Naive thymus-derived CD4-positive, alpha-beta T cell (primary cell): Measurements from ENCODE around the gene GINS2. TPM values are rescaled to one million over a fixed set of nuclear protein-coding genes. Genes with fewer than 3 reads are reported as not detected.

Experiments
- ATAC-seq: fragments of 150-1000 bp; cut with Tn5 transposase; 2 replicates; pipeline ENCODE4 v1.10.0; 2021; ENCODE audit warnings: mild to moderate bottlenecking, moderate library complexity
- CTCF ChIA-PET: fragments of 350-600 bp; sonication (Branson Sonifier 250); formaldehyde crosslinking; loops from one replicate; lab custom pipeline; 2021; ENCODE audit warnings: antibody characterized with exemption; lab: Charles Lee
- POLR2A ChIA-PET: fragments of 350-600 bp; sonication (Branson Sonifier 250); formaldehyde crosslinking; loops from one replicate; lab custom pipeline; 2021; ENCODE audit warnings: antibody characterized with exemption, inconsistent platforms; lab: Charles Lee
- DNase-seq, 9 donors: peaks; one replicate each; pipeline versions ENCODE4 v3.0.0 to v3.0.0-alpha.2; 2020 to 2022; ENCODE audit warnings: mixed read lengths in 1 of 9
- H3K27ac ChIP-seq: one replicate; pipeline ENCODE4 v1.7.0; 2013; ENCODE audit warnings: mild to moderate bottlenecking, low read depth, low read length, moderate library complexity
- H3K27me3 ChIP-seq, 2 donors: one replicate each; pipeline ENCODE4 v1.7.0; 2013; ENCODE audit warnings: low read length in 2 of 2, mild to moderate bottlenecking in 2 of 2, moderate library complexity in 2 of 2; ENCODE audit not compliant: control insufficient read depth in 2 of 2, insufficient read depth in 2 of 2
- H3K36me3 ChIP-seq, 3 experiments: 1 replicate in 2 of 3; 2 replicates in 1 of 3; pipeline ENCODE4 v1.7.0; 2013; ENCODE audit warnings: low read length in 3 of 3, mild to moderate bottlenecking in 3 of 3, moderate library complexity in 1 of 3; ENCODE audit not compliant: insufficient read depth in 3 of 3, control insufficient read depth in 2 of 3
- H3K4me1 ChIP-seq, 2 donors: one replicate each; pipeline ENCODE4 v1.7.0; 2013; ENCODE audit warnings: low read length in 2 of 2, mild to moderate bottlenecking in 2 of 2, moderate library complexity in 1 of 2; ENCODE audit not compliant: control insufficient read depth in 2 of 2, insufficient read depth in 2 of 2
- H3K4me3 ChIP-seq: 2 replicates; pipeline ENCODE4 v1.7.0; 2013; ENCODE audit warnings: mild to moderate bottlenecking, low read length
- H3K9me3 ChIP-seq, 3 experiments: 1 replicate in 2 of 3; 2 replicates in 1 of 3; pipeline ENCODE4 v1.7.0; 2013; ENCODE audit warnings: low read length in 3 of 3; ENCODE audit not compliant: control insufficient read depth in 2 of 3
- H3K27ac Mint-ChIP-seq, 9 donors: one replicate each; pipeline ENCODE4 v1.8.0; 2020 to 2022; ENCODE audit warnings: mixed read lengths in 9 of 9, mild to moderate bottlenecking in 8 of 9, moderate library complexity in 5 of 9, inconsistent platforms in 2 of 9
- H3K27me3 Mint-ChIP-seq, 5 donors: one replicate each; pipeline ENCODE4 v1.8.0; 2021 to 2022; ENCODE audit warnings: mixed read lengths in 5 of 5, mild to moderate bottlenecking in 1 of 5
- H3K36me3 Mint-ChIP-seq, 5 donors: one replicate each; pipeline ENCODE4 v1.8.0; 2020 to 2022; ENCODE audit warnings: mixed read lengths in 5 of 5, mild to moderate bottlenecking in 3 of 5, inconsistent platforms in 1 of 5
- H3K4me1 Mint-ChIP-seq, 7 donors: one replicate each; pipeline ENCODE4 v1.8.0; 2020 to 2022; ENCODE audit warnings: mixed read lengths in 7 of 7, mild to moderate bottlenecking in 3 of 7, inconsistent platforms in 1 of 7
- H3K4me3 Mint-ChIP-seq, 10 donors: one replicate each; pipeline ENCODE4 v1.8.0; 2020 to 2022; ENCODE audit warnings: mild to moderate bottlenecking in 10 of 10, mixed read lengths in 10 of 10, moderate library complexity in 6 of 10, inconsistent platforms in 2 of 10
- H3K9me3 Mint-ChIP-seq, 11 donors: one replicate each; pipeline ENCODE4 v1.8.0; 2020 to 2022; ENCODE audit warnings: mixed read lengths in 11 of 11, mild to moderate bottlenecking in 4 of 11, inconsistent platforms in 1 of 11, moderate library complexity in 1 of 11
- intact Hi-C, 2 donors: fragments of 100-400 bp; cut with micrococcal nuclease; formaldehyde crosslinking; loops; one replicate each; pipeline ENCODE4 v1.15.1; 2023
- polyA plus RNA-seq, 2 donors: library from polyadenylated mRNA; unstranded; fragments of 300-500 nt; fragmentation: Illumina TruSeq; gene quantifications; one replicate each; pipeline ENCODE4 v1.2.3, GENCODE V29; 2021
- total RNA-seq, 6 experiments: library from RNA in 5 of 6; stranded (reverse) in 5 of 6; gene quantifications; 1 replicate in 5 of 6; 2 replicates in 1 of 6; pipeline ENCODE4 v1.2.3 and lab custom pipeline; 2021 to 2026

The GINS2 gene
- total and polyA plus RNA-seq, 7 experiments from 2014 or later, result 1.0 to 43.6 (median 1.9) TPM

- ChIA-PET POLR2A (no interaction called here), CTCF (no interaction called here)
- no peak for DNase-seq
These were observed 44.5 kb upstream of the GINS2 start for GRCh38 chr16:85733155-85733838.

GRCh38 chr16:85731179-85731578 is 42.4 kb upstream of the GINS2 start:
- no peaks in the 10 kb centered on the region for H3K27me3 ChIP-seq
- ATAC-seq (no peak), DNase-seq (no peak)
- H3K36me3 Mint-ChIP-seq, result peaks cover 0 to 8% (median under 1%) of the 10 kb centered on the region in 5 donors
- H3K27ac ChIP-seq, result no peak overlapping the region
- H3K9me3 ChIP-seq, result no peaks in the 10 kb centered on the region
- H3K4me1 ChIP-seq, result peaks cover 14 to 25% of the 10 kb centered on the region in 2 donors
- no peak overlapping the region for H3K4me3 ChIP-seq
- H3K4me1 Mint-ChIP-seq, result peaks cover 9 to 46% (median 35%) of the 10 kb centered on the region in 7 donors
- H3K27me3 Mint-ChIP-seq, result no peaks in the 10 kb centered on the region
- ChIA-PET POLR2A (no interaction called here), CTCF (no interaction called here)
- H3K36me3 ChIP-seq, result no peaks in the 10 kb centered on the region
- H3K9me3 Mint-ChIP-seq, result no peaks in the 10 kb centered on the region
- intact Hi-C loops, result no loop called here
- H3K27ac Mint-ChIP-seq, result peak overlapping the region in 5 of 9 donors; percentile 28 to 86 (median 36)
- H3K4me3 Mint-ChIP-seq, result peak overlapping the region in 1 of 10 donors; percentile 77

More at GRCh38 chr16:85733155-85733838, 44.5 kb upstream of the GINS2 start:
- Mint-ChIP-seq H3K27ac (peak overlapping the region in 8 of 9 donors; percentile 40 to 91 (median 82)), H3K4me3 (peak overlapping the region in 5 of 10 donors; percentile 12 to 86 (median 51)), H3K4me1 (peaks cover 9 to 48% (median 37%) of the 10 kb centered on the region in 7 donors), H3K9me3 (no peaks in the 10 kb centered on the region), H3K36me3 (peaks cover 0 to 4% (median 0%) of the 10 kb centered on the region in 5 donors), H3K27me3 (no peaks in the 10 kb centered on the region)
- no peak overlapping the region for H3K4me3 ChIP-seq
- intact Hi-C loops, result no loop called here
- H3K27me3 ChIP-seq, result no peaks in the 10 kb centered on the region
- H3K4me1 ChIP-seq, result peaks cover 15 to 27% of the 10 kb centered on the region in 2 donors
- no peak overlapping the region for H3K27ac ChIP-seq
- peak; percentile 28 for ATAC-seq
- H3K9me3 ChIP-seq, result no peaks in the 10 kb centered on the region
- no peaks in the 10 kb centered on the region for H3K36me3 ChIP-seq

- no peak overlapping the region for H3K4me3 Mint-ChIP-seq
- peaks cover under 1 to 36% (median 24%) of the 10 kb centered on the region in 7 donors for H3K4me1 Mint-ChIP-seq
- Histone ChIP-seq H3K4me1 (peaks cover 6 to 15% of the 10 kb centered on the region in 2 donors), H3K4me3 (no peak overlapping the region), H3K27me3 (no peaks in the 10 kb centered on the region), H3K27ac (no peak overlapping the region), H3K9me3 (no peaks in the 10 kb centered on the region), H3K36me3 (no peaks in the 10 kb centered on the region)
- no peaks in the 10 kb centered on the region for H3K9me3 Mint-ChIP-seq
- ChIA-PET POLR2A (no interaction called here), CTCF (no interaction called here)
- peaks cover 0 to 15% (median 5%) of the 10 kb centered on the region in 5 donors for H3K36me3 Mint-ChIP-seq
- DNase-seq, result no peak
- H3K27ac Mint-ChIP-seq, result peak overlapping the region in 1 of 9 donors; percentile 56
- peak; percentile 71 for ATAC-seq
- intact Hi-C loops, result no loop called here
- no peaks in the 10 kb centered on the region for H3K27me3 Mint-ChIP-seq
These were observed 41.4 kb upstream of the GINS2 start for GRCh38 chr16:85730186-85730465.

GRCh38 chr16:85729452-85730185 is 40.9 kb upstream of the GINS2 start:
- ATAC-seq (peak; percentile 54), DNase-seq (no peak)
- no peak overlapping the region for H3K27ac ChIP-seq
- intact Hi-C loops, result no loop called here
- Mint-ChIP-seq H3K27me3 (no peaks in the 10 kb centered on the region), H3K4me3 (peak overlapping the region in 1 of 10 donors; percentile 20), H3K9me3 (no peaks in the 10 kb centered on the region), H3K4me1 (peaks cover 0 to 31% (median 19%) of the 10 kb centered on the region in 7 donors), H3K36me3 (peaks cover 0 to 15% (median 5%) of the 10 kb centered on the region in 5 donors), H3K27ac (peak overlapping the region in 4 of 9 donors; percentile 15 to 88 (median 36))
- peaks cover under 1 to 10% of the 10 kb centered on the region in 2 donors for H3K4me1 ChIP-seq
- no peak overlapping the region for H3K4me3 ChIP-seq
- no peaks in the 10 kb centered on the region for H3K36me3 ChIP-seq
- POLR2A ChIA-PET, result no interaction called here
- CTCF ChIA-PET, result interaction anchor here (0.7 kb wide), 1 partner anchor 13 kb away, joined by 4 read pairs; no protein-coding TSS in a partner anchor
- no peaks in the 10 kb centered on the region for H3K27me3 ChIP-seq
- no peaks in the 10 kb centered on the region for H3K9me3 ChIP-seq

GRCh38 chr16:85728879-85729278 is 40.1 kb upstream of the GINS2 start:
- ATAC-seq, result no peak
- ChIA-PET CTCF (no interaction called here), POLR2A (no interaction called here)
- Mint-ChIP-seq H3K36me3 (peaks cover 0 to 15% (median 5%) of the 10 kb centered on the region in 5 donors), H3K4me3 (no peak overlapping the region), H3K27me3 (no peaks in the 10 kb centered on the region), H3K4me1 (peaks cover 0 to 25% (median 13%) of the 10 kb centered on the region in 7 donors), H3K27ac (no peak overlapping the region), H3K9me3 (no peaks in the 10 kb centered on the region)
- no peak overlapping the region for H3K27ac ChIP-seq
- peaks cover 0 to 3% of the 10 kb centered on the region in 2 donors for H3K4me1 ChIP-seq
- H3K9me3 ChIP-seq, result no peaks in the 10 kb centered on the region
- no peak overlapping the region for H3K4me3 ChIP-seq
- DNase-seq, result no peak
- H3K36me3 ChIP-seq, result no peaks in the 10 kb centered on the region
- no peaks in the 10 kb centered on the region for H3K27me3 ChIP-seq
- intact Hi-C loops, result no loop called here

GRCh38 chr16:85724936-85725335 is 36.2 kb upstream of the GINS2 start:
- POLR2A ChIA-PET, result no interaction called here
- Histone ChIP-seq H3K27me3 (no peaks in the 10 kb centered on the region), H3K4me1 (no peaks in the 10 kb centered on the region), H3K9me3 (no peaks in the 10 kb centered on the region), H3K4me3 (no peak overlapping the region), H3K36me3 (no peaks in the 10 kb centered on the region), H3K27ac (no peak overlapping the region)
- ATAC-seq, result no peak
- H3K27ac Mint-ChIP-seq, result no peak overlapping the region
- H3K36me3 Mint-ChIP-seq, result peaks cover 0 to 11% (median 5%) of the 10 kb centered on the region in 5 donors
- H3K4me1 Mint-ChIP-seq, result peaks cover 0 to 18% (median 2%) of the 10 kb centered on the region in 7 donors
- CTCF ChIA-PET, result no interaction called here
- no peaks in the 10 kb centered on the region for H3K27me3 Mint-ChIP-seq
- intact Hi-C loops, result no loop called here
- no peak overlapping the region for H3K4me3 Mint-ChIP-seq
- no peak for DNase-seq
- H3K9me3 Mint-ChIP-seq, result no peaks in the 10 kb centered on the region
